H1 (cell line): ENCODE measurements around the gene TEDC1. TPM values are rescaled to one million over a fixed set of nuclear protein-coding genes. Genes with fewer than 3 reads are reported as not detected.

Experiments used
- CTCF ChIA-PET: fragments of 300-600 bp; sonication (Branson Sonifier 250); formaldehyde crosslinking; loops from one replicate; lab custom pipeline; 2021; ENCODE audit not compliant: partially characterized antibody; lab: Charles Lee
- POLR2A ChIA-PET: fragments of 300-600 bp; sonication (Branson Sonifier 250); formaldehyde crosslinking; loops from one replicate; lab custom pipeline; 2021; ENCODE audit warnings: inconsistent platforms; ENCODE audit not compliant: partially characterized antibody; lab: Charles Lee
- DNase-seq, 2 experiments: peaks; one replicate each; pipeline versions ENCODE4 v3.0.0 to v3.0.0-alpha.2; 2010 to 2022; ENCODE audit warnings: low spot score in 2 of 2, low read depth in 1 of 2, mixed read lengths in 1 of 2
- FAIRE-seq: peaks from 2 replicates; lab custom pipeline; 2011; peaks lifted over from hg19 to GRCh38; lab: Jason Lieb, UNC
- H2AFZ ChIP-seq: 2 replicates; pipeline ENCODE4 v1.8.1; 2012; ENCODE audit warnings: low read length, inconsistent platforms
- H2AK5ac ChIP-seq: 2 replicates; pipeline ENCODE4 v1.6.1; 2013; ENCODE audit warnings: low read depth, low read length
- H2BK120ac ChIP-seq: replicated peaks from 2 replicates; pipeline ENCODE3; 2013; ENCODE audit warnings: low read depth, low read length, inconsistent platforms
- H2BK12ac ChIP-seq: 2 replicates; pipeline ENCODE4 v1.6.1; 2013; ENCODE audit warnings: low read depth, low read length
- H2BK15ac ChIP-seq: 2 replicates; pipeline ENCODE4 v1.6.1; 2013; ENCODE audit warnings: low read length
- H2BK20ac ChIP-seq: 2 replicates; pipeline ENCODE4 v1.6.1; 2013; ENCODE audit warnings: low read length
- H2BK5ac ChIP-seq: 2 replicates; pipeline ENCODE4 v1.6.1; 2013; ENCODE audit warnings: low read depth, low read length
- H3K14ac ChIP-seq: 2 replicates; pipeline ENCODE4 v1.6.1; 2013; ENCODE audit warnings: inconsistent platforms; ENCODE audit not compliant: insufficient read length
- H3K18ac ChIP-seq: 2 replicates; pipeline ENCODE4 v1.6.1; 2013; ENCODE audit warnings: low read length; ENCODE audit errors: extremely low read depth
- H3K23ac ChIP-seq: 2 replicates; pipeline ENCODE4 v1.6.1; 2013; ENCODE audit warnings: inconsistent platforms; ENCODE audit not compliant: insufficient read length
- H3K23me2 ChIP-seq: 2 replicates; pipeline ENCODE4 v1.6.1; 2013; ENCODE audit warnings: low read depth, low read length
- H3K27ac ChIP-seq: 2 replicates; pipeline ENCODE4 v1.6.1; 2011; ENCODE audit warnings: low read depth, low read length, inconsistent platforms
- H3K27me3 ChIP-seq, 4 experiments: replicated peaks in 1 of 4; 1 replicate in 1 of 4; 2 replicates in 3 of 4; pipeline versions ENCODE4 v1.6.1 to v1.8.1; 2011 to 2013; ENCODE audit warnings: low read length in 3 of 4, mild to moderate bottlenecking in 3 of 4, inconsistent platforms in 2 of 4, mixed read lengths in 2 of 4, moderate library complexity in 1 of 4; ENCODE audit not compliant: control insufficient read depth in 3 of 4, insufficient read depth in 3 of 4; ENCODE audit errors: extremely low read depth in 1 of 4
- H3K36me3 ChIP-seq, 4 experiments: 2 replicates each; pipeline versions ENCODE4 v1.6.1 to v1.8.1; 2011 to 2013; ENCODE audit warnings: mild to moderate bottlenecking in 4 of 4, low read length in 3 of 4, moderate library complexity in 2 of 4, control low read depth in 1 of 4, inconsistent platforms in 1 of 4; ENCODE audit not compliant: insufficient read depth in 4 of 4, control insufficient read depth in 2 of 4
- H3K4ac ChIP-seq: replicated peaks from 2 replicates; pipeline ENCODE3; 2013; ENCODE audit warnings: low read length, low read depth, mixed read lengths, inconsistent platforms; ENCODE audit not compliant: insufficient read length
- H3K4me1 ChIP-seq, 4 experiments: replicated peaks in 1 of 4; 1 replicate in 1 of 4; 2 replicates in 3 of 4; pipeline versions ENCODE4 v1.6.1 to v1.8.1; 2011 to 2013; ENCODE audit warnings: low read length in 3 of 4, inconsistent platforms in 2 of 4, mixed read lengths in 1 of 4; ENCODE audit not compliant: insufficient read depth in 4 of 4, control insufficient read depth in 3 of 4
- H3K4me2 ChIP-seq, 2 experiments: 2 replicates each; pipeline versions ENCODE4 v1.6.1 to v1.8.1; 2011 to 2013; ENCODE audit warnings: low read depth in 2 of 2, low read length in 2 of 2, control low read depth in 1 of 2, inconsistent platforms in 1 of 2, mild to moderate bottlenecking in 1 of 2; ENCODE audit not compliant: insufficient read depth in 1 of 2
- H3K4me3 ChIP-seq, 4 experiments: fragments of 200-600, 300-600 bp in 1 of 4; sonication (generic), shearing (Covaris generic), sonication (Bioruptor Twin) in 1 of 4; 2 replicates each; pipeline versions ENCODE4 v1.5.1 to v1.8.1; 2011 to 2016; ENCODE audit warnings: low read length in 4 of 4, low read depth in 3 of 4, control low read depth in 2 of 4, inconsistent platforms in 2 of 4, mild to moderate bottlenecking in 2 of 4, mixed read lengths in 1 of 4, moderate library complexity in 1 of 4; ENCODE audit not compliant: insufficient read depth in 2 of 4; ENCODE audit errors: extremely low read depth in 1 of 4
- H3K56ac ChIP-seq: replicated peaks from 2 replicates; pipeline ENCODE3; 2013; ENCODE audit warnings: low read depth, mild to moderate bottlenecking, mixed read lengths, low read length, inconsistent platforms; ENCODE audit not compliant: insufficient read length
- H3K79me1 ChIP-seq: 2 replicates; pipeline ENCODE4 v1.6.1; 2013; ENCODE audit warnings: low read depth, low read length, control low read depth
- H3K79me2 ChIP-seq, 2 experiments: 2 replicates each; pipeline versions ENCODE4 v1.6.1 to v1.8.1; 2012 to 2013; ENCODE audit warnings: low read length in 2 of 2, mild to moderate bottlenecking in 2 of 2, inconsistent platforms in 1 of 2; ENCODE audit not compliant: insufficient read depth in 2 of 2, control insufficient read depth in 1 of 2
- H3K9ac ChIP-seq, 4 experiments: replicated peaks in 1 of 4; 1 replicate in 1 of 4; 2 replicates in 3 of 4; pipeline versions ENCODE4 v1.6.1 to v1.8.1; 2011 to 2013; ENCODE audit warnings: low read depth in 3 of 4, low read length in 3 of 4, control low read depth in 2 of 4, mild to moderate bottlenecking in 2 of 4, moderate library complexity in 2 of 4, inconsistent platforms in 1 of 4; ENCODE audit errors: extremely low read depth in 1 of 4
- H3K9me3 ChIP-seq, 2 experiments: 2 replicates each; pipeline versions ENCODE4 v1.6.1 to v1.8.1; 2012 to 2013; ENCODE audit warnings: mild to moderate bottlenecking in 2 of 2, moderate library complexity in 2 of 2, control low read depth in 1 of 2, inconsistent platforms in 1 of 2, low read depth in 1 of 2, low read length in 1 of 2, mixed read lengths in 1 of 2; ENCODE audit not compliant: insufficient read depth in 2 of 2
- H4K20me1 ChIP-seq, 2 experiments: replicated peaks in 1 of 2; 2 replicates each; pipeline versions ENCODE3 to v1.8.1; 2011 to 2013; ENCODE audit warnings: inconsistent platforms in 2 of 2, low read length in 2 of 2, mild to moderate bottlenecking in 1 of 2; ENCODE audit not compliant: insufficient read depth in 2 of 2, control insufficient read depth in 1 of 2
- H4K5ac ChIP-seq: 2 replicates; pipeline ENCODE4 v1.6.1; 2013; ENCODE audit warnings: low read length, low read depth, mixed read lengths, inconsistent platforms; ENCODE audit not compliant: insufficient read length
- H4K8ac ChIP-seq: 2 replicates; pipeline ENCODE4 v1.8.0; 2013; ENCODE audit warnings: mild to moderate bottlenecking, moderate library complexity, low read length, inconsistent platforms; ENCODE audit not compliant: insufficient read depth; ENCODE audit errors: extremely low read depth
- H4K91ac ChIP-seq: replicated peaks from 2 replicates; pipeline ENCODE3; 2013; ENCODE audit warnings: low read length, mixed read lengths, inconsistent platforms; ENCODE audit not compliant: insufficient read length
- CBX8 ChIP-seq: fragments of 300-800, 300-1000 bp; sonication (generic); IDR thresholded peaks from 2 replicates; pipeline ENCODE4 v1.7.1; 2016; ENCODE audit warnings: low read depth, low read length, borderline replicate concordance
- CHD2 ChIP-seq: IDR thresholded peaks from 2 replicates; pipeline ENCODE4 v1.6.1; 2012; ENCODE audit warnings: low read length, improper control_type of control experiment
- EZH2 ChIP-seq: fragments of 200-600 bp; sonication (generic); IDR thresholded peaks from 2 replicates; pipeline ENCODE4 v1.7.1; 2012; ENCODE audit warnings: low read depth, mild to moderate bottlenecking, moderate library complexity, low read length, inconsistent platforms; ENCODE audit not compliant: severe bottlenecking
- RAD21 ChIP-seq, 2 experiments: IDR thresholded peaks in 1 of 2; conservative IDR thresholded peaks in 1 of 2; 2 replicates each; pipeline ENCODE4 v1.6.1; 2011; ENCODE audit warnings: low read depth in 2 of 2, low read length in 2 of 2, improper control_type of control experiment in 1 of 2, inconsistent platforms in 1 of 2, mild to moderate bottlenecking in 1 of 2, moderate library complexity in 1 of 2
- RNF2 ChIP-seq: fragments of 200-900, 300-1000 bp; sonication (generic); IDR thresholded peaks from 2 replicates; pipeline ENCODE4 v1.7.1; 2016; ENCODE audit warnings: borderline replicate concordance, low read depth, mild to moderate bottlenecking, antibody characterized with exemption, low read length; ENCODE audit not compliant: poor library complexity, severe bottlenecking; ENCODE audit errors: missing control alignments
- TAF7 ChIP-seq: optimal IDR thresholded peaks from 2 replicates; pipeline ENCODE3; 2011; ENCODE audit warnings: low read depth, mild to moderate bottlenecking, inconsistent platforms, low read length, moderate library complexity, borderline replicate concordance
- WGBS, 2 experiments: shearing (Covaris generic) in 1 of 2; methylation state at CpG; one replicate each; pipeline versions ENCODE4 v1.1.6 to v1.1.7; 2013 to 2015; ENCODE audit warnings: low lambda C conversion rate in 2 of 2, mixed read lengths in 2 of 2, inconsistent platforms in 1 of 2, low coverage in 1 of 2, missing lambda C conversion rate in 1 of 2; ENCODE audit not compliant: insufficient replicate concordance in 2 of 2, insufficient coverage in 1 of 2, insufficient read length in 1 of 2; ENCODE audit errors: extremely low coverage in 1 of 2, missing lambda C conversion rate in 1 of 2; 5-methylcytosine and 5-hydroxymethylcytosine counted together
- polyA plus RNA-seq, 7 experiments: library from polyadenylated mRNA; depleted of rRNA in 3 of 7; stranded (reverse) in 5 of 7; unstranded in 2 of 7; fragments of >200 nt in 5 of 7; fragments of 200-250 nt in 2 of 7; gene quantifications; 1 replicate in 5 of 7; 2 replicates in 1 of 7; 4 replicates in 1 of 7; pipeline versions ENCODE4 v1.2.1 to v1.2.3, GENCODE V29; 2011 to 2013; ENCODE audit warnings: missing spikeins in 2 of 7, mixed read lengths in 2 of 7
- total RNA-seq: library from RNA; stranded (reverse); fragmentation: NEBNext Ultra II Directional; extraction: Animal tissue kit (Norgen Biotek cat#: 25700); gene quantifications from 2 replicates; pipeline ENCODE4 v1.2.1, GENCODE V29; 2021
- TF ChIP-seq, protein P1 (sequence below): IDR thresholded peaks from 2 replicates; pipeline ENCODE4 v1.6.1; 2012; ENCODE audit warnings: low read length, inconsistent platforms

Gene TEDC1
- total and polyA plus RNA-seq, 2 of the 8 experiments (the other 6 are each of a cell fraction or from before 2014, with no cell fraction given) = 5.6 to 14.8 TPM

DNA sequence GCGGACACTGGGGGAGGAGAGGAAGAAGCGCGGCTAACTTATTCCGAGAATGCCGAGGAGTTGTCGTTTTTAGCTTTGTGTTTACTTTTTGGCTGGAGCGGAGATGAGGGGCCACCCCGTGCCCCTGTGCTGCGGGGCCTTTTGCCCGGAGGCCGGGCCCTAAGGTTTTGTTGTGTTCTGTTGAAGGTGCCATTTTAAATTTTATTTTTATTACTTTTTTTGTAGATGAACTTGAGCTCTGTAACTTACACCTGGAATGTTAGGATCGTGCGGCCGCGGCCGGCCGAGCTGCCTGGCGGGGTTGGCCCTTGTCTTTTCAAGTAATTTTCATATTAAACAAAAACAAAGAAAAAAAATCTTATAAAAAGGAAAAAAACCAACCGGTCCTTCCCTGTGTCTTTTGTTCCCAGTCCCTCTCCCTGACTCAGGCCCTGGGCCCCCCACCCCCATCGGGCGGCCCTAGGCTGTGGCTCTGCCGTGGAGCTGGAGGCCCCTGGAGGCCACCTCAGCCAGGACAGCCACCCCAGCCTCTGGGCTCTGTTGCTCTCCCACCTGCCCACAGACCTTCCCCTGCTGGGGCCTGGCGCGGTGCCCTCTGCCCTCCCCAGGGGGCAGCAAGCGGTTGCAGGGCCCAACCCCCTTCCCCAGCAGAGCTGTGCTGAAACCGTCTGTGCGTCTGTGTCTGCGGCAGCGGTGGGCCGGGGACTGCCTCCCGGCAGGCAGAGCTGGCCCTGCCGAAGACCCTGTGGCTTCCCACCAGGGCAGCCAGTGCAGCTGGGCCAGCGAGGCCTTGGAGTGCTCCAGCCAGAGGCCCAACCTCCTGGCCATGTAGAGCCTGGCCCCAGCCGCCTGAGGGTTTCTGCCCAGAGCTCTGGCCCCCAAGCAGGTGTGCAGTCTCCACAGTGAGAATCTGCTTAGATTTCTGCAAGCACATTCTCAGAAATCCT is 20.4 kb upstream of the TEDC1 start:
- H2BK20ac ChIP-seq = no peak overlapping the region
- ChIA-PET CTCF (interaction anchor here (1.0 to 5.3 kb wide), 25 partner anchors 8 to 384 kb away, joined by 3 to 70 read pairs (median 4); partner anchors contain the start of gene CRIP1), POLR2A (interaction anchor here (0.9 to 4.2 kb wide), 10 partner anchors 10 to 300 kb away, joined by 3 to 21 read pairs (median 4); partner anchors contain the start of gene BTBD6)
- no peaks in the 10 kb centered on the region; a peak in 1 of 4 replicates for H3K79me2 ChIP-seq
- H2BK12ac ChIP-seq = no peak overlapping the region; the same call in 1 of the 2 replicates
- H3K14ac ChIP-seq = no peak overlapping the region
- H4K20me1 ChIP-seq = peaks cover 11 to 34% of the 10 kb centered on the region in 2 experiments
- H3K27me3 ChIP-seq = peaks cover 7 to 16% (median 9%) of the 10 kb centered on the region in 4 experiments; a peak in 6 of 7 replicates
- no peak overlapping the region for H4K91ac ChIP-seq
- H3K4ac ChIP-seq = no peak overlapping the region
- 89% methylated on average over 29 of the region's 34 CpGs; no CpG with 5 or more reads in 1 of the 2 experiments for WGBS, 2 experiments
- H3K4me1 ChIP-seq = peaks cover 0 to 19% (median 9%) of the 10 kb centered on the region in 4 experiments; a peak in 5 of 7 replicates
- no peak overlapping the region for H4K8ac ChIP-seq
- H2BK15ac ChIP-seq = no peak overlapping the region
- H2BK120ac ChIP-seq = no peak overlapping the region
- H2BK5ac ChIP-seq = no peak overlapping the region
- no peak for DNase-seq
- peaks cover 14% of the 10 kb centered on the region; the same call in 1 of the 2 replicates for H3K23me2 ChIP-seq
- no peaks in the 10 kb centered on the region for H3K9me3 ChIP-seq
- H3K18ac ChIP-seq = no peak overlapping the region
- H3K36me3 ChIP-seq = peaks cover 5 to 37% (median 11%) of the 10 kb centered on the region in 4 experiments; a peak in 6 of 8 replicates
- H3K9ac ChIP-seq = no peak overlapping the region
- no peak overlapping the region for H3K23ac ChIP-seq
- no peak overlapping the region for H2AFZ ChIP-seq
- no peak overlapping the region for H3K4me3 ChIP-seq
- H3K27ac ChIP-seq = no peak overlapping the region
- no peak overlapping the region for H2AK5ac ChIP-seq
- H3K79me1 ChIP-seq = no peaks in the 10 kb centered on the region
- no peak overlapping the region for H4K5ac ChIP-seq
- FAIRE-seq = no peak
- H3K4me2 ChIP-seq = no peak overlapping the region
- H3K56ac ChIP-seq = no peak overlapping the region
- TF ChIP-seq TAF7 (no peak), RNF2 (no peak), RAD21 (IDR thresholded peaks at IDR 0.05 in 1 of 2, conservative IDR thresholded peaks at IDR 0.05 in 1 of 2; ENCODE audit: low read depth in 2 of 2, low read length in 2 of 2) (no peak), CBX8 (no peak), EZH2 (no peak), CHD2 (no peak)
- TF ChIP-seq, protein P1, sequence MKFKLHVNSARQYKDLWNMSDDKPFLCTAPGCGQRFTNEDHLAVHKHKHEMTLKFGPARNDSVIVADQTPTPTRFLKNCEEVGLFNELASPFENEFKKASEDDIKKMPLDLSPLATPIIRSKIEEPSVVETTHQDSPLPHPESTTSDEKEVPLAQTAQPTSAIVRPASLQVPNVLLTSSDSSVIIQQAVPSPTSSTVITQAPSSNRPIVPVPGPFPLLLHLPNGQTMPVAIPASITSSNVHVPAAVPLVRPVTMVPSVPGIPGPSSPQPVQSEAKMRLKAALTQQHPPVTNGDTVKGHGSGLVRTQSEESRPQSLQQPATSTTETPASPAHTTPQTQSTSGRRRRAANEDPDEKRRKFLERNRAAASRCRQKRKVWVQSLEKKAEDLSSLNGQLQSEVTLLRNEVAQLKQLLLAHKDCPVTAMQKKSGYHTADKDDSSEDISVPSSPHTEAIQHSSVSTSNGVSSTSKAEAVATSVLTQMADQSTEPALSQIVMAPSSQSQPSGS = no peak
